WTC11 (cell line): ENCODE results near the gene BDP1.

Experiments used
- CTCF ChIP-seq: fragments of 200-600 bp; IDR thresholded peaks from 2 replicates; pipeline ENCODE4 v1.8.0; 2022; ENCODE audit warnings: antibody characterized with exemption
- E2F1 ChIP-seq: sonication (generic); formaldehyde crosslinking; IDR thresholded peaks from 2 replicates; pipeline ENCODE4 v1.8.0; 2022; ENCODE audit warnings: mild to moderate bottlenecking, missing genetic modification reagents
- FOXJ3 ChIP-seq: sonication (generic); formaldehyde crosslinking; IDR thresholded peaks from 2 replicates; pipeline ENCODE4 v1.9.0; 2021; ENCODE audit warnings: missing genetic modification reagents, mild to moderate bottlenecking, borderline replicate concordance
- GABPB1 ChIP-seq: sonication (generic); formaldehyde crosslinking; IDR thresholded peaks from 2 replicates; pipeline ENCODE4 v1.8.1; 2023; ENCODE audit warnings: mild to moderate bottlenecking, missing genetic modification reagents
- JUN ChIP-seq: sonication (generic); formaldehyde crosslinking; IDR thresholded peaks from 2 replicates; pipeline ENCODE4 v1.8.0; 2023; ENCODE audit warnings: mild to moderate bottlenecking, missing genetic modification reagents
- TCF7 ChIP-seq: sonication (generic); formaldehyde crosslinking; IDR thresholded peaks from 2 replicates; pipeline ENCODE4 v1.8.0; 2022; ENCODE audit warnings: mild to moderate bottlenecking, low read depth, missing genetic modification reagents, moderate library complexity
- ZNF425 ChIP-seq: fragments of 250-450 bp; sonication (Bioruptor Pico); conservative IDR thresholded peaks from 2 replicates; pipeline ENCODE4 v1.9.0; 2021; ENCODE audit warnings: mild to moderate bottlenecking
- TF ChIP-seq, protein P1 (sequence below): sonication (generic); formaldehyde crosslinking; conservative IDR thresholded peaks from 2 replicates; pipeline ENCODE4 v1.8.1; 2022; ENCODE audit warnings: mild to moderate bottlenecking, missing genetic modification reagents

DNA sequence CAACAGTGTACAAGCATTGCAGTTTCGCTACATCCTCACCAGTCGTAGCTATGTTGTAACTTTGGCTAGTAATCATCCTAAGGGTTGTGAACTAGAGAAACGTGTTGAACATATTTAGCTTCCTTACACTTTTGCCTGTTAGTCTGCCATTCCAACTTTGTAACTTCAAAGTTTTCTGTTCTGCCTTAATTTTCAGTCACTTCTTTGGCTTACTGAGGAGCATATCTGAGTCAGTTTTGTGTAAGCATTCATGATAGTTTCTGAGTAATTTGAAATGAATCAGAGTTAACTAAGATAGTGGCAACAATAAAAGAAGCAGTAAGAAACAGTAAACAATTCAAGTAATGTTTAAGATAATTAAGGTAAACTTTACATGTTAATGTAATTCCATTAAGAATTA is 72.8 kb downstream of the BDP1 start:
- TF ChIP-seq TCF7 (no peak), CTCF (no peak), ZNF425 (CRISPR knock-in tag) (no peak), GABPB1 (CRISPR knock-in tag) (no peak), FOXJ3 (CRISPR knock-in tag) (no peak), E2F1 (CRISPR knock-in tag) (no peak), JUN (CRISPR knock-in tag) (no peak)
- TF ChIP-seq, protein P1, sequence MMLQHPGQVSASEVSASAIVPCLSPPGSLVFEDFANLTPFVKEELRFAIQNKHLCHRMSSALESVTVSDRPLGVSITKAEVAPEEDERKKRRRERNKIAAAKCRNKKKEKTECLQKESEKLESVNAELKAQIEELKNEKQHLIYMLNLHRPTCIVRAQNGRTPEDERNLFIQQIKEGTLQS (CRISPR knock-in tag), result no peak
